HepG2 (cell line): ENCODE results near the gene ZNF524. TPM values are rescaled to one million over a fixed set of nuclear protein-coding genes. Genes with fewer than 3 reads are reported as not detected.

Experiments
- GMEB1 ChIP-seq: sonication (generic); formaldehyde crosslinking; IDR thresholded peaks from 2 replicates; pipeline ENCODE4 v1.5.1; 2020; ENCODE audit warnings: missing genetic modification reagents, mild to moderate bottlenecking, borderline replicate concordance
- GZF1 ChIP-seq: sonication (generic); formaldehyde crosslinking; IDR thresholded peaks from 2 replicates; pipeline ENCODE4 v1.5.1; 2020; ENCODE audit warnings: mild to moderate bottlenecking, missing genetic modification reagents
- HDAC6 ChIP-seq: fragments of 200-600 bp; sonication (generic); IDR thresholded peaks from 2 replicates; pipeline ENCODE4 v1.7.0; 2017; ENCODE audit warnings: mild to moderate bottlenecking, antibody characterized with exemption, low read length, low read depth
- HNF4A ChIP-seq: sonication (generic); formaldehyde crosslinking; IDR thresholded peaks from 2 replicates; pipeline ENCODE4 v1.4.0; 2020; ENCODE audit warnings: missing genetic modification reagents
- IRX3 ChIP-seq: sonication (generic); formaldehyde crosslinking; IDR thresholded peaks from 2 replicates; pipeline ENCODE4 v1.8.1; 2023; ENCODE audit warnings: mild to moderate bottlenecking, low read depth, missing genetic modification reagents, borderline replicate concordance
- KDM5B ChIP-seq: sonication (generic); formaldehyde crosslinking; IDR thresholded peaks from 2 replicates; pipeline ENCODE4 v1.4.0; 2020; ENCODE audit warnings: missing genetic modification reagents, mild to moderate bottlenecking, borderline replicate concordance
- KLF6 ChIP-seq: IDR thresholded peaks from 2 replicates; pipeline ENCODE4 v1.8.0; 2016; ENCODE audit warnings: missing biosample characterization, missing genetic modification reagents
- NFE2 ChIP-seq: sonication (generic); formaldehyde crosslinking; IDR thresholded peaks from 2 replicates; pipeline ENCODE4 v1.4.0; 2020; ENCODE audit warnings: missing genetic modification reagents
- NONO ChIP-seq, 2 experiments: fragments of 450-650 bp in 1 of 2; sonication (generic) in 1 of 2; formaldehyde crosslinking in 1 of 2; IDR thresholded peaks in 1 of 2; conservative IDR thresholded peaks in 1 of 2; 2 replicates each; pipeline versions ENCODE4 v1.6.1 to v1.8.0; 2017 to 2022; ENCODE audit warnings: mild to moderate bottlenecking in 1 of 2, missing genetic modification reagents in 1 of 2, moderate library complexity in 1 of 2
- RNF2 ChIP-seq: fragments of 450-650 bp; conservative IDR thresholded peaks from 2 replicates; pipeline ENCODE4 v1.6.1; 2016; ENCODE audit warnings: low read depth
- RXRA ChIP-seq: sonication (generic); formaldehyde crosslinking; IDR thresholded peaks from 2 replicates; pipeline ENCODE4 v1.5.1; 2020; ENCODE audit warnings: missing genetic modification reagents
- SIN3B ChIP-seq: fragments of 150-350 bp; IDR thresholded peaks from 2 replicates; pipeline ENCODE4 v1.6.1; 2014; ENCODE audit warnings: low read length
- TFE3 ChIP-seq: IDR thresholded peaks from 2 replicates; pipeline ENCODE4 v1.6.1; 2016
- U2AF2 ChIP-seq: fragments of 200-400 bp; formaldehyde crosslinking; IDR thresholded peaks from 2 replicates; pipeline ENCODE4 v1.6.1; 2017; ENCODE audit warnings: low read depth, mild to moderate bottlenecking, low read length
- ZC3H4 ChIP-seq: sonication (generic); formaldehyde crosslinking; IDR thresholded peaks from 2 replicates; pipeline ENCODE4 v1.4.0; 2020; ENCODE audit warnings: missing genetic modification reagents, borderline replicate concordance
- ZNF142 ChIP-seq: sonication (generic); formaldehyde crosslinking; IDR thresholded peaks from 2 replicates; pipeline ENCODE4 v1.4.0; 2020; ENCODE audit warnings: missing genetic modification reagents
- ZNF3 ChIP-seq: IDR thresholded peaks from 2 replicates; pipeline ENCODE4 v1.7.0; 2017; ENCODE audit warnings: inconsistent platforms
- ZNF30 ChIP-seq: sonication (generic); formaldehyde crosslinking; IDR thresholded peaks from 2 replicates; pipeline ENCODE4 v1.5.0; 2020; ENCODE audit warnings: mild to moderate bottlenecking, missing genetic modification reagents
- ZNF556 ChIP-seq: sonication (generic); formaldehyde crosslinking; IDR thresholded peaks from 2 replicates; pipeline ENCODE4 v1.4.0; 2020; ENCODE audit warnings: mild to moderate bottlenecking, missing genetic modification reagents, borderline replicate concordance
- ZNF580 ChIP-seq: IDR thresholded peaks from 2 replicates; pipeline ENCODE4 v1.6.1; 2016; ENCODE audit warnings: low read depth, borderline replicate concordance
- ZNF605 ChIP-seq: sonication (generic); formaldehyde crosslinking; IDR thresholded peaks from 2 replicates; pipeline ENCODE4 v1.8.0; 2022; ENCODE audit warnings: mild to moderate bottlenecking, missing genetic modification reagents
- polyA plus RNA-seq, 8 experiments: library from polyadenylated mRNA; depleted of rRNA in 3 of 8; stranded (reverse) in 7 of 8; unstranded in 1 of 8; fragments of >200 nt; fragmentation: Illumina TruSeq in 4 of 8; extraction: Trizol in 4 of 8; gene quantifications; 2 replicates each; pipeline versions ENCODE4 v1.2.1 to v1.2.3, GENCODE V29; 2011 to 2016; ENCODE audit warnings: low read depth in 4 of 8, missing spikeins in 1 of 8, mixed read lengths in 1 of 8; ENCODE audit not compliant: insufficient read depth in 1 of 8
- total RNA-seq, 5 experiments: library from RNA; depleted of rRNA; stranded (reverse); fragments of >200 nt; fragmentation: Illumina TruSeq; extraction: Trizol; gene quantifications; 2 replicates each; pipeline ENCODE4 v1.2.3, GENCODE V29; 2016; ENCODE audit warnings: low read depth in 1 of 5

ZNF524 gene
- total and polyA plus RNA-seq, 2 of the 13 experiments (the other 11 are each of a cell fraction or from before 2014, with no cell fraction given): 3.2 to 4.6 TPM

- no peak for TF ChIP-seq ZNF142 (CRISPR knock-in tag)
- peak; percentile 43; the same call in 1 of the 2 replicates for TF ChIP-seq ZNF580
- TF ChIP-seq HDAC6: no peak
- no peak for TF ChIP-seq ZNF3 (CRISPR knock-in tag)
- no peak for TF ChIP-seq IRX3
- TF ChIP-seq NFE2: no peak
- TF ChIP-seq GZF1: no peak
- no peak; the same call in 1 of the 2 replicates for TF ChIP-seq ZNF556 (CRISPR knock-in tag)
- 0 out of 2 replicates have a peak, but pooled peaks have one; percentile 13 for TF ChIP-seq SIN3B
- TF ChIP-seq TFE3 (CRISPR knock-in tag): no peak
- TF ChIP-seq ZC3H4: no peak
- no peak for TF ChIP-seq HNF4A (CRISPR knock-in tag)
- TF ChIP-seq NONO (IDR thresholded peaks at IDR 0.05): no peak
- TF ChIP-seq NONO (CRISPR knock-in tag; conservative IDR thresholded peaks at IDR 0.05): peak; percentile 91
- peak; percentile 61; the same call in 1 of the 2 replicates for TF ChIP-seq ZNF605
- TF ChIP-seq KDM5B: peak; percentile 32; the same call in 1 of the 2 replicates
- TF ChIP-seq ZNF30: no peak
- TF ChIP-seq GMEB1 (CRISPR knock-in tag): peak; percentile 87
- no peak for TF ChIP-seq U2AF2
- TF ChIP-seq RXRA (CRISPR knock-in tag): peak; percentile 9; the same call in 1 of the 2 replicates
- TF ChIP-seq KLF6 (CRISPR knock-in tag): 0 out of 2 replicates have a peak, but pooled peaks have one; percentile 34
- TF ChIP-seq RNF2: no peak
Measured at GRCh38 chr19:55599468-55599841, 633 bp upstream of the ZNF524 start, which contains the start of gene FIZ1 (continued).
